Thoracic aorta (tissue), 2 donors: ENCODE data around the gene SLC2A2. TPM values are rescaled to one million over a fixed set of nuclear protein-coding genes. Genes with fewer than 3 reads are reported as not detected.

ENCODE experiments used
- ATAC-seq: fragments of 150-250 bp; one replicate; pipeline ENCODE4 v1.8.0; 2017; ENCODE audit warnings: low read depth; ENCODE audit not compliant: insufficient number of reproducible peaks, low FRiP score
- DNase-seq: peaks from one replicate; pipeline ENCODE4 v3.0.0-alpha.2; 2020; ENCODE audit warnings: low spot score
- H3K27ac ChIP-seq, 2 donors: fragments of 200-600 bp; sonication (generic); 1 replicate in 1 of 2; 2 replicates in 1 of 2; pipeline ENCODE4 v1.5.1; 2016; ENCODE audit warnings: mild to moderate bottlenecking in 2 of 2, moderate library complexity in 2 of 2
- H3K27me3 ChIP-seq: fragments of 200-600 bp; sonication (generic); replicated peaks from 2 replicates; pipeline ENCODE4 v1.6.0; 2016; ENCODE audit warnings: mild to moderate bottlenecking; ENCODE audit not compliant: insufficient read depth
- H3K36me3 ChIP-seq: fragments of 200-600 bp; sonication (generic); one replicate; pipeline ENCODE4 v1.5.1; 2016
- H3K4me1 ChIP-seq, 2 donors: fragments of 200-600 bp; sonication (generic); 1 replicate in 1 of 2; 2 replicates in 1 of 2; pipeline versions ENCODE4 v1.5.1 to v1.6.0; 2016; ENCODE audit warnings: low read depth in 2 of 2, mild to moderate bottlenecking in 1 of 2; ENCODE audit not compliant: control insufficient read depth in 1 of 2
- H3K4me3 ChIP-seq: fragments of 200-600 bp; sonication (generic); 2 replicates; pipeline ENCODE4 v1.5.1; 2016; ENCODE audit warnings: mild to moderate bottlenecking
- H3K9me3 ChIP-seq: fragments of 200-600 bp; sonication (generic); 2 replicates; pipeline ENCODE4 v1.5.1; 2016
- total RNA-seq, 2 donors: library from RNA; depleted of rRNA; stranded (reverse); fragments of >200 nt; gene quantifications; one replicate each; pipeline versions ENCODE4 v1.1.0 to v1.2.3, GENCODE V29; 2016
- TF ChIP-seq, protein P1 (sequence below): fragments of 200-600 bp; sonication (generic); IDR thresholded peaks from one replicate; pipeline ENCODE4 v1.5.1; 2019; ENCODE audit warnings: antibody characterized with exemption

The SLC2A2 gene
- total RNA-seq, 2 donors from 2014 or later, result not detected

DNA sequence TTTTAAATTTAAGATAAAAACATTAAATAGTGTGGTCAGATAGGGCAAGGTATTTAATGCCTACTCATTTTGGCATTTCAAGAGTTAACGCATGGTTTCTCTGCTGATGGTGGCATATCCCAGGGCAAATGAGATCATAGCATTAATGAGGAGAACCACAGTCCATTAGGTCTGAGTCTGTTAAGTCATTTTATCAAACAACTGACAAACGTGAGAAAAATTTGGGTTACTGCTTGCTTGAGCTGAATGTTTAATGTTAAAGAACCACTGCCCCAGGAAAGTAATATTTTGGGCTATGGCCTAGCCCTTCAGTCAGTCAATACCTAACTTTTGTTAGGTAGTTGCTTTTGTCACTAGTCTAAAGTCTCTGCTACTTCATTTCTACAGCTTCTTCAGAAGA, 37.9 kb upstream of the SLC2A2 start:
- Histone ChIP-seq H3K4me3 (no peak overlapping the region), H3K9me3 (no peaks in the 10 kb centered on the region), H3K36me3 (no peaks in the 10 kb centered on the region), H3K27me3 (no peaks in the 10 kb centered on the region), H3K27ac (no peak overlapping the region), H3K4me1 (no peaks in the 10 kb centered on the region)
- TF ChIP-seq, protein P1, sequence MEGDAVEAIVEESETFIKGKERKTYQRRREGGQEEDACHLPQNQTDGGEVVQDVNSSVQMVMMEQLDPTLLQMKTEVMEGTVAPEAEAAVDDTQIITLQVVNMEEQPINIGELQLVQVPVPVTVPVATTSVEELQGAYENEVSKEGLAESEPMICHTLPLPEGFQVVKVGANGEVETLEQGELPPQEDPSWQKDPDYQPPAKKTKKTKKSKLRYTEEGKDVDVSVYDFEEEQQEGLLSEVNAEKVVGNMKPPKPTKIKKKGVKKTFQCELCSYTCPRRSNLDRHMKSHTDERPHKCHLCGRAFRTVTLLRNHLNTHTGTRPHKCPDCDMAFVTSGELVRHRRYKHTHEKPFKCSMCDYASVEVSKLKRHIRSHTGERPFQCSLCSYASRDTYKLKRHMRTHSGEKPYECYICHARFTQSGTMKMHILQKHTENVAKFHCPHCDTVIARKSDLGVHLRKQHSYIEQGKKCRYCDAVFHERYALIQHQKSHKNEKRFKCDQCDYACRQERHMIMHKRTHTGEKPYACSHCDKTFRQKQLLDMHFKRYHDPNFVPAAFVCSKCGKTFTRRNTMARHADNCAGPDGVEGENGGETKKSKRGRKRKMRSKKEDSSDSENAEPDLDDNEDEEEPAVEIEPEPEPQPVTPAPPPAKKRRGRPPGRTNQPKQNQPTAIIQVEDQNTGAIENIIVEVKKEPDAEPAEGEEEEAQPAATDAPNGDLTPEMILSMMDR, result no peak
- ATAC-seq (no peak), DNase-seq (no peak)

- Histone ChIP-seq H3K4me1 (no peaks in the 10 kb centered on the region), H3K27ac (no peak overlapping the region), H3K9me3 (no peaks in the 10 kb centered on the region), H3K4me3 (no peak overlapping the region), H3K27me3 (no peaks in the 10 kb centered on the region), H3K36me3 (no peaks in the 10 kb centered on the region)
- ATAC-seq (no peak), DNase-seq (no peak)
- TF ChIP-seq, protein P1, result no peak
These were observed 35.2 kb upstream of the SLC2A2 start for GRCh38 chr3:171061749-171062148.

- H3K27ac ChIP-seq, result no peak overlapping the region
- no peak overlapping the region for H3K4me3 ChIP-seq
- H3K36me3 ChIP-seq, result no peaks in the 10 kb centered on the region
- no peak for DNase-seq
- no peaks in the 10 kb centered on the region for H3K27me3 ChIP-seq
- TF ChIP-seq, protein P1, result no peak
- H3K9me3 ChIP-seq, result no peaks in the 10 kb centered on the region
- no peaks in the 10 kb centered on the region for H3K4me1 ChIP-seq
- no peak for ATAC-seq
These were observed 33.5 kb upstream of the SLC2A2 start for GRCh38 chr3:171059978-171060377.

DNA sequence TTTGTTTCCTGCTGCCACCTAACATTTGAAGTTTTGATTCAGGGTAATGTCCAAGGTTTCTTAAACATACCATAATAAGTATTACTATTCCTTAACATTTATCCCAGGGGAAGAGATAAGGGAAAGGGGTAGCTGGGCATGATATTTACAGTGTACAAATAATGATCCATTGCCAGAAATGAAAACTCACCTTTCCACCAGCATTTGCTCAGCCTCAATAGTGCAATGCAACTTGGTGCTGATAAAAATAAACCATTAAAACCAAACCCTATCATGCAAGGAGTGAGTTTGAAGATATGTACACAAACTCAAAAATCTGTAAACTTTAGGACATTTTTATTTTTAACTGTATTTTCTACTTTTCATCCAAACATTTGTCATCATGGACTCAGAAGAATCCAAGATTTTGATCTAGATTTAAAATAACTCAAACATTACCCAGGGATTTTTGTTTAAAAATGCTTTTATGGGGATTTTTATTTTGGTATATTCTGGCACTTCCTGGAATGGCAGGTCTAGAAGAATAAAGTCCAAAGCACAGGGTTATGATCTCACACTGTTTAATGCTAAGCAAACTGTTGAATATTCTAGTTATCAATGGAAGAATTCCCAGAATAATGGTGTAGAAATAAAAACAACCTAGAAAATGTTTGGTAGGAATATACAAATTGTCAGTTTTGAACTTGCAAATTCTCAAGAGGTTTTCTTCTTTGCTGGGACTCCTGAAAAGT, 32.5 kb upstream of the SLC2A2 start:
- no peak for DNase-seq
- no peaks in the 10 kb centered on the region for H3K27me3 ChIP-seq
- H3K4me1 ChIP-seq, result no peaks in the 10 kb centered on the region
- TF ChIP-seq, protein P1, result no peak
- no peaks in the 10 kb centered on the region for H3K9me3 ChIP-seq
- H3K36me3 ChIP-seq, result no peaks in the 10 kb centered on the region
- no peak overlapping the region for H3K27ac ChIP-seq
- no peak overlapping the region for H3K4me3 ChIP-seq
- ATAC-seq, result no peak

DNA sequence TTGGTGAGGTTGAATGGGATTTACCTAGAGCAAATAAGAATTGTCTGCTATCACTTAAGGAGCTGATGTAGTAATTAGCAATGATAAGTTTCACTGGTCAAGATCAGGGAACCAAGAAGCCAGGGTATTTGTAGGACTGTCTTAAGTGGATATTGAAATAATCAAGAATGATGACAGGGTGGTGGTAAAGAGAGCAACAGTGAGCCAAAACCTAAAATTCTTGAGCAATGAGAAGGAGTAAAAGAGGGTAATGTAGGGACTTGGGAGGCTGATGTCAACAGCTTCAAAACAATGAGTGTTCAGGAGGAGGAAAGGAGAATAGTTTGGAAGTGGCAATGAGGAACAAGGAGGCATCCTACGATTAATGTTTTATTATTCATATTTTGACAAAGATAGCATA, 31.5 kb upstream of the SLC2A2 start:
- Histone ChIP-seq H3K27me3 (no peaks in the 10 kb centered on the region), H3K4me3 (no peak overlapping the region), H3K4me1 (no peaks in the 10 kb centered on the region), H3K9me3 (no peaks in the 10 kb centered on the region), H3K27ac (no peak overlapping the region), H3K36me3 (no peaks in the 10 kb centered on the region)
- TF ChIP-seq, protein P1, result no peak
- DNase-seq (no peak), ATAC-seq (no peak)
